Mesothelial cell of epicardium (in vitro differentiated cells): Measurements from ENCODE around the gene UBA5. TPM values are rescaled to one million over a fixed set of nuclear protein-coding genes. Genes with fewer than 3 reads are reported as not detected.
A peak's percentile ranks its signal among the peaks of the same experiment; 100 is the strongest.

Experiments used
- DNase-seq, 2 experiments: peaks; one replicate each; pipeline ENCODE4 v3.0.0; 2021; ENCODE audit warnings: low spot score in 2 of 2; ENCODE audit not compliant: unreplicated experiment in 2 of 2
- H3K27ac Mint-ChIP-seq: 2 replicates; pipeline ENCODE4 v1.8.0; 2021; ENCODE audit warnings: mixed read lengths
- H3K27me3 Mint-ChIP-seq: 2 replicates; pipeline ENCODE4 v1.8.0; 2021; ENCODE audit warnings: low read depth, mixed read lengths
- H3K36me3 Mint-ChIP-seq: 2 replicates; pipeline ENCODE4 v1.8.0; 2021; ENCODE audit warnings: mixed read lengths
- H3K4me1 Mint-ChIP-seq: 2 replicates; pipeline ENCODE4 v1.8.0; 2021; ENCODE audit warnings: mixed read lengths
- H3K4me3 Mint-ChIP-seq: 2 replicates; pipeline ENCODE4 v1.8.0; 2021; ENCODE audit warnings: mild to moderate bottlenecking, moderate library complexity, mixed read lengths
- H3K9me3 Mint-ChIP-seq: 2 replicates; pipeline ENCODE4 v1.8.0; 2021; ENCODE audit warnings: mixed read lengths
- total RNA-seq: library from RNA; stranded (reverse); gene quantifications from 3 replicates; pipeline ENCODE4 v1.2.1, GENCODE V29; 2021
- TF ChIP-seq, protein P1 (sequence below): fragments of 200-600 bp; sonication (generic); IDR thresholded peaks from one replicate; pipeline ENCODE4 v1.5.0; 2021; ENCODE audit warnings: antibody characterized with exemption; ENCODE audit not compliant: unreplicated experiment

The UBA5 gene
- total RNA-seq, 1 donor from 2014 or later, result 37.9 TPM

DNA sequence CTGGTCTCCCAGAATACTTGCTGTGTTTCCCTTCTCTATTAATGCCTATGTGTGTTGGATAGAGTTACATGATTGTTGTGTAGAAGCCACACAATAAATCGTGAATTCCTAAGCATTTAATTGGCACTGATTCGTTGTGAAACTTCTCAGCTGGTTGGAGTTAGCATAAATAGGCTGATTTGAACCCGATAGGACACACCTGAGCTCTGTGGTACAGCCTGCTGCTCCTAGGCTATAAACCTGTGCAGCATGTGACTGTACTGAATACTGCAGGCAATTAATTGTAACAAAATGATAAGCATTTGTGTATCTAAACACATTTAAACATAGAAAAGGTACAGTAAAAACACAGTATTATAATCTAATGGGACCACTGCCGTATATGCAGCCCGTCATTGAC is 5.4 kb upstream of the UBA5 start:
- peaks cover 11% of the 10 kb centered on the region for H3K4me1 Mint-ChIP-seq
- no peaks in the 10 kb centered on the region for H3K36me3 Mint-ChIP-seq
- DNase-seq, result no peak
- H3K9me3 Mint-ChIP-seq, result no peaks in the 10 kb centered on the region
- TF ChIP-seq, protein P1, sequence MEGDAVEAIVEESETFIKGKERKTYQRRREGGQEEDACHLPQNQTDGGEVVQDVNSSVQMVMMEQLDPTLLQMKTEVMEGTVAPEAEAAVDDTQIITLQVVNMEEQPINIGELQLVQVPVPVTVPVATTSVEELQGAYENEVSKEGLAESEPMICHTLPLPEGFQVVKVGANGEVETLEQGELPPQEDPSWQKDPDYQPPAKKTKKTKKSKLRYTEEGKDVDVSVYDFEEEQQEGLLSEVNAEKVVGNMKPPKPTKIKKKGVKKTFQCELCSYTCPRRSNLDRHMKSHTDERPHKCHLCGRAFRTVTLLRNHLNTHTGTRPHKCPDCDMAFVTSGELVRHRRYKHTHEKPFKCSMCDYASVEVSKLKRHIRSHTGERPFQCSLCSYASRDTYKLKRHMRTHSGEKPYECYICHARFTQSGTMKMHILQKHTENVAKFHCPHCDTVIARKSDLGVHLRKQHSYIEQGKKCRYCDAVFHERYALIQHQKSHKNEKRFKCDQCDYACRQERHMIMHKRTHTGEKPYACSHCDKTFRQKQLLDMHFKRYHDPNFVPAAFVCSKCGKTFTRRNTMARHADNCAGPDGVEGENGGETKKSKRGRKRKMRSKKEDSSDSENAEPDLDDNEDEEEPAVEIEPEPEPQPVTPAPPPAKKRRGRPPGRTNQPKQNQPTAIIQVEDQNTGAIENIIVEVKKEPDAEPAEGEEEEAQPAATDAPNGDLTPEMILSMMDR, result no peak
- H3K27me3 Mint-ChIP-seq, result no peaks in the 10 kb centered on the region
- H3K27ac Mint-ChIP-seq, result no peak overlapping the region
- no peak overlapping the region for H3K4me3 Mint-ChIP-seq

DNA sequence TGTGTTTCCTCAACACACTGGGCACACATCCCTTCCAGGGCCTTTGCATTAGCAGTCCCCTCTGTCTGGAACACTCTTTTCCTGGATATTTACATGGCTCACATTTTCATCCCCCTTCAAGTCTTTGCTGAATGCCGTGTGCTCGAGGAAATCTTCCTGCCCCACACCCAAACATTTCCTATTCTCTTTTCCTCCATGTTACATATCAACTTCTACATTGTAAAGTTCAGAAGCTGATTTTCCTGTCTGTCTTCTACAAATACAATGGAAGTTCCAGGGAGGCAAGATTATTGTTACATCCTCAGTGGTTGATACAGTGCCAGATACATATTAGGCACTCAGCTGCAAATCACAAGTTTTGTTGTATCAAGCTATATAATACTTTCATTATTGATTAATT is 4.7 kb upstream of the UBA5 start:
- no peaks in the 10 kb centered on the region for H3K27me3 Mint-ChIP-seq
- no peak overlapping the region for H3K27ac Mint-ChIP-seq
- no peaks in the 10 kb centered on the region for H3K36me3 Mint-ChIP-seq
- no peaks in the 10 kb centered on the region for H3K9me3 Mint-ChIP-seq
- no peak overlapping the region for H3K4me3 Mint-ChIP-seq
- peaks cover 11% of the 10 kb centered on the region for H3K4me1 Mint-ChIP-seq
- no peak for DNase-seq
- TF ChIP-seq, protein P1, result no peak

- H3K27ac Mint-ChIP-seq, result no peak overlapping the region
- no peak for DNase-seq
- peak overlapping the region; percentile 95 for H3K4me3 Mint-ChIP-seq
- peaks cover 27% of the 10 kb centered on the region for H3K4me1 Mint-ChIP-seq
- no peaks in the 10 kb centered on the region for H3K27me3 Mint-ChIP-seq
- no peaks in the 10 kb centered on the region for H3K9me3 Mint-ChIP-seq
- TF ChIP-seq, protein P1, result no peak
- H3K36me3 Mint-ChIP-seq, result no peaks in the 10 kb centered on the region
These were observed 2.0 kb upstream of the UBA5 start for GRCh38 chr3:132657869-132658747.

- Mint-ChIP-seq H3K4me3 (peak overlapping the region; percentile 95), H3K9me3 (no peaks in the 10 kb centered on the region), H3K4me1 (peaks cover 27% of the 10 kb centered on the region), H3K36me3 (no peaks in the 10 kb centered on the region), H3K27me3 (no peaks in the 10 kb centered on the region), H3K27ac (peak overlapping the region; percentile 94)
- TF ChIP-seq, protein P1, result no peak
- no peak for DNase-seq
These were observed 1.1 kb upstream of the UBA5 start for GRCh38 chr3:132659000-132659364.

GRCh38 chr3:132659365-132660051 is 621 bp upstream of the UBA5 start, which contains the start of gene ACAD11:
Gene ACAD11 (minus strand): TSS chr3:132659809. CDS start chr3:132659751, 58 bp downstream.
- Mint-ChIP-seq H3K27ac (peak within 1 kb of the TSS; percentile 94), H3K4me1 (peaks cover 27% of the 10 kb centered on the region), H3K27me3 (no peaks in the 10 kb centered on the region), H3K9me3 (no peaks in the 10 kb centered on the region), H3K36me3 (no peaks in the 10 kb centered on the region), H3K4me3 (peak within 1 kb of the TSS; percentile 95)
- TF ChIP-seq, protein P1, result peak; percentile 45
- DNase-seq, result peak in 1 of 2 experiments; percentile 67
